ENCODE measurements around the gene ARID5B.

Gene ARID5B

DNA sequence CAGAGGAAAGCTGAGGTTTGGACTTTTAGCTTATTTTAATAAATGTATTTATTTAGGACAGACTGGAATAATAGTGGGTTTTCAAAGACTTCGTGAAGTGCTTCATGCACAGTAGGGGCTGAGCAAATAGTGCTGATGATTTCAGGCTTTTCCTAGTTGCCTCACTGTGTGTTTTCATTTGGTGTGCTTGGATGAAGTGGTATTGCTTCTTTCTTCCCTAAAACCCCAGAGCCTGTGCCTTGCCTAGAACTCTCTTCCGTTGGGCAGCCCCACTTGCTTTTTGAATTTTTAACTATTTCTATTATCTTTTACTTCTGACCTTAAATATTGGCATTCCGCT lies 49.6 kb downstream of the ARID5B start:
- DNase-seq (ENCODE audit: insufficient read length, low spot score), result no peak
- TF ChIP-seq, protein P1, sequence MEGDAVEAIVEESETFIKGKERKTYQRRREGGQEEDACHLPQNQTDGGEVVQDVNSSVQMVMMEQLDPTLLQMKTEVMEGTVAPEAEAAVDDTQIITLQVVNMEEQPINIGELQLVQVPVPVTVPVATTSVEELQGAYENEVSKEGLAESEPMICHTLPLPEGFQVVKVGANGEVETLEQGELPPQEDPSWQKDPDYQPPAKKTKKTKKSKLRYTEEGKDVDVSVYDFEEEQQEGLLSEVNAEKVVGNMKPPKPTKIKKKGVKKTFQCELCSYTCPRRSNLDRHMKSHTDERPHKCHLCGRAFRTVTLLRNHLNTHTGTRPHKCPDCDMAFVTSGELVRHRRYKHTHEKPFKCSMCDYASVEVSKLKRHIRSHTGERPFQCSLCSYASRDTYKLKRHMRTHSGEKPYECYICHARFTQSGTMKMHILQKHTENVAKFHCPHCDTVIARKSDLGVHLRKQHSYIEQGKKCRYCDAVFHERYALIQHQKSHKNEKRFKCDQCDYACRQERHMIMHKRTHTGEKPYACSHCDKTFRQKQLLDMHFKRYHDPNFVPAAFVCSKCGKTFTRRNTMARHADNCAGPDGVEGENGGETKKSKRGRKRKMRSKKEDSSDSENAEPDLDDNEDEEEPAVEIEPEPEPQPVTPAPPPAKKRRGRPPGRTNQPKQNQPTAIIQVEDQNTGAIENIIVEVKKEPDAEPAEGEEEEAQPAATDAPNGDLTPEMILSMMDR (IDR thresholded peaks at IDR 0.05; ENCODE audit: insufficient read depth, missing control alignments), result no peak
- no peak for FAIRE-seq

DNA sequence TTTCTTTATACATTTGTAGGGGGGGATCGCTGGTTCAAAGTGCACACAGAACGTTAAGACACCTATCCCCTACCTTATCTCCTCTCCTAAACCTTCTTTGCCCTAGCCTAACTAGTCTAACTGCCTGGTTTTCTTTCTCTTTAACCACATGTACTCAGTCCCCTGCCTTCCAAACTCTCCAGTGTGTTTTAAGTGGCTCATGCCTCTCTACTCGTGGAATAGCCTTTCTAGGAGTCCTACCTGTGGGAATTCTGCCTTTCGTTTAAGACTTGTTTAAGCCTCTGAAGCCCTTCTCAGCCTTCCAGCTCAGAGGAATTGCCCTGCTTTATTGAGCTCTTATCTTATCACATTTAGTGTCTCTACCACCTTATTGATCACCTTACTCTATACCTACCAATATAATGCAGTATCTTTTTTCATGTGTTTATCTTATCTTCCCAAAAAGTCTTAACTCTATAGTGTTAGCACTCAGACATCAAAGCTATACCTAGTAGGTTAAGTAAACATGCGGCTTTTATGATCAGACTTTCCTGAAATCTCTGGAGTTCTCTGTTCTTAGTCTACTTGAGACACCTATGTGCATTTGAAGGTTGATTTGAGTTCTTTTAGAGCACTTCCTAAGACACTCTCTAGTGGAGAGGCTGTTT lies 50.7 kb downstream of the ARID5B start:
- TF ChIP-seq, protein P1 (IDR thresholded peaks at IDR 0.05; ENCODE audit: insufficient read depth, missing control alignments), result no peak
- no peak for FAIRE-seq
- DNase-seq (ENCODE audit: insufficient read length, low spot score), result no peak

DNA sequence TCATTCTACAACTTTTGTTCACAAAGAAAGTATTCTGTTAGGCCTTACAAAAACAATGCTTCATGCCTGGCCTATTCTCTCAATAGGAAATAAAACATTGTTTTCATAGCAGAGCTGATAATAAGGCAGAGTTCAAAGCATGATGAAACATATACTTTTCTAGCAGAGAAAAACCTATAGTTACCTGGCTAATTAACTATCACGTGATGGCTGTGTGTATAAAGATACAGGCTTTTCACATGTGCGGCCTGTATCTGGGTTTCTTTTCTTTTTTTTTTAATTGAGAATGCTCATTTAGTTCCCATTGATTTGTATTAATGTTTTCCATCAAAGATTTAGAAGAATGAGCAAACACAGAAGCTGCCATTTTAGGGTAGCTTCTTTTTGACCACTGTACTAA lies 51.7 kb downstream of the ARID5B start:
- DNase-seq (ENCODE audit: insufficient read length, low spot score) (no peak), FAIRE-seq (no peak)
- TF ChIP-seq, protein P1 (IDR thresholded peaks at IDR 0.05; ENCODE audit: insufficient read depth, missing control alignments), result no peak

DNA sequence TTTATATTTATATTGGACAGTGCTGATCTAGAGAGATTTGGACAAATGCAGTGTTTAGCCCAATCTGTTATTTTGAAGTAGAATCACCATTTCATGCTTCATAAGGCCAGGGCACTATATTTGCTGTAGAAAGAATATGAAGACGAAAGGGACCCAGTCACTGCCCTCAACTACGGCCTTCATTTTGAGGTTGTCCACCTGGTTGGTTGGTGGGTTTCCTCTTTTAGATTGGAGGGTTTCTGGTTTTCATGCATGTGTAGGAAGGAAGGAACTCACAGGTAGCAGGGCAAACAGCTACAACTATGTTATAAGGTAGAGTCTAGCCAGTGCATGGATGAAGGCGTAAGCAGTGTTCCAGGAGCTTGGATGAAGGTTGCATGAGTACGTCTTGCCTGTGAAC lies 56.3 kb downstream of the ARID5B start:
- no peak for DNase-seq (ENCODE audit: insufficient read length, low spot score)
- no peak for FAIRE-seq
- TF ChIP-seq, protein P1 (IDR thresholded peaks at IDR 0.05; ENCODE audit: insufficient read depth, missing control alignments), result no peak

DNA sequence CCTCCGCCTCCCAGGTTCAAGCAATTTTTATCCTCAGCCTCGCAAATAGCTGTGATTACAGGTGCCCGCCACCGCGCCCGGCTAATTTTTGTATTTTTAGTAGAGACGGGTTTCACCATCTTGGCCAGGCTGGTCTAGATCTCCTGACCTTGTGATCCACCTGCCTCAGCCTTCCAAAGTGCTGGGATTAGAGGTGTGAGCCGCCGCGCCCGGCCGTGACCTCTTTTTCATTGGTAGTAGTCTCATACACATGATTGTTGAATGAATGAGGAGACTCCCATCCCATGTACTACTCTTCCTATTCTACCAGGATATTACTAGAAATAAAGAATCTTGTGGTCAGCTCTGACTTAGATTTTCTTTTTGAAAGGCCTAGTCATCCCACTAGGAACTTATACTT lies 56.8 kb downstream of the ARID5B start:
- FAIRE-seq, result no peak
- no peak for DNase-seq (ENCODE audit: insufficient read length, low spot score)
- TF ChIP-seq, protein P1 (IDR thresholded peaks at IDR 0.05; ENCODE audit: insufficient read depth, missing control alignments), result no peak

DNA sequence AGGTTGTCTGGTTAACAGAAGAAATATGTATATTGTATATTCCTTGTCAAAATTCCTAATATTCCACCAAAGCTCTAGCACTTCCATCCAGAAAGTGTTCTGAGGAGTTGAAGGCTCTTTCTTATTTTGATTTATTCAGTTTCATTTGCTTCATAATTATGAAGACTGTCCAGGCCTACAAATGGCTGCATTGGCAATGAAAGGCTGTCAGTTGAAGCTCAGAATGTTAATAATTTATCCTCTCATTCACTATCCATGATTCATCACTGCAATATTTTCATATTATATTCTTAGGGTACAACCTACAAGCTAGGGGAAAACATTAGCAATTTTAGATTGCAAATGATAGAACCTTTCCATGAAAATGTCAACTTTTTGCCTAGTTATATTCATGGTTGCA lies 57.3 kb downstream of the ARID5B start:
- no peak for DNase-seq (ENCODE audit: insufficient read length, low spot score)
- TF ChIP-seq, protein P1 (IDR thresholded peaks at IDR 0.05; ENCODE audit: insufficient read depth, missing control alignments), result no peak
- FAIRE-seq, result no peak

DNA sequence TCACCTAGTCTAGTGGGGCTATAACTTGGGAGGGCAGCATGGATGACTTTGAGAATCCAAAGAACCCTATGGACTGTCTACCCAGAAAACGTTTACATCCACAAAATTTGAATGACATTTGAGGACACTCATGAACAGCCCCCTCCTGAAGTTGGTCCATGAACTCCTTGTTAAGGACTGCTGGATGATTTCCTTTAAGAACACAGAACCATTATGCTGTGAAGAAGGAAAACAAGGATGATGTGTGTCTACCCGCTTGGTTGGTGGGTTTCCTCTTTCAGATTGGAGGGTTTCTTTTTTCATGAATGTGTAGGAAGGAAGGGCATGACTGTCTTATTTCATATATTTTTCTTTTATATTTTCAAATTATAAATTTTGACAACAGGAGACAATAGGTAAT lies 58.3 kb downstream of the ARID5B start:
- no peak for FAIRE-seq

More for the DNA sequence above, 58.3 kb downstream of the ARID5B start:
- TF ChIP-seq, protein P1 (IDR thresholded peaks at IDR 0.05; ENCODE audit: insufficient read depth, missing control alignments), result no peak
- no peak for DNase-seq (ENCODE audit: insufficient read length, low spot score)

All from D721Med (cell line).